ENCODE data around the gene MSL3B.

The MSL3B gene

DNA sequence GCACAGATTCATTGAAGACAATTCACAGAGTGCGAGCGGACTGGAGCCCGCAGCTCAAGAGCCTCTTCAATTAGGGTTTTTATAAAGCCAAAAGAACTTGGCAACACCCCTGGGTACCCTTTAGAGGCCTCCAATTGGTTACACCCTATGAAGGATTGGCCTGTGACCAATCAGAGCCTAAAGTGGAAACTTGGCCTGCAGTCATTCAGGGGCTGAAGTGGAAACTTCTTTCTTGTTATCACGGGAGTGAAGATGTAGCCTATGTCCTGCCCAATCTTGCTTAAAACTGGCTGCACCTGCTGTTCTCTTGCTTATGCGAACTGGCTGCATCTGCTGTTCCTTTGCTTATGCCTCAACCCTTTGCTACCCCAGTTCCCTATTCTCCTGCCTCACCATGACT lies 12.0 kb downstream of the MSL3B start:
- DNase-seq (ENCODE audit: low read depth), result no peak
- H3K4me3 ChIP-seq (ENCODE audit: low read depth, low read length), result no peak overlapping the region
- TF ChIP-seq MYC (IDR thresholded peaks at IDR 0.05; ENCODE audit: low read depth, low read length) (no peak), POLR2A (IDR thresholded peaks at IDR 0.05; ENCODE audit: extremely low read depth, insufficient read length) (no peak)
- TF ChIP-seq, protein P1, sequence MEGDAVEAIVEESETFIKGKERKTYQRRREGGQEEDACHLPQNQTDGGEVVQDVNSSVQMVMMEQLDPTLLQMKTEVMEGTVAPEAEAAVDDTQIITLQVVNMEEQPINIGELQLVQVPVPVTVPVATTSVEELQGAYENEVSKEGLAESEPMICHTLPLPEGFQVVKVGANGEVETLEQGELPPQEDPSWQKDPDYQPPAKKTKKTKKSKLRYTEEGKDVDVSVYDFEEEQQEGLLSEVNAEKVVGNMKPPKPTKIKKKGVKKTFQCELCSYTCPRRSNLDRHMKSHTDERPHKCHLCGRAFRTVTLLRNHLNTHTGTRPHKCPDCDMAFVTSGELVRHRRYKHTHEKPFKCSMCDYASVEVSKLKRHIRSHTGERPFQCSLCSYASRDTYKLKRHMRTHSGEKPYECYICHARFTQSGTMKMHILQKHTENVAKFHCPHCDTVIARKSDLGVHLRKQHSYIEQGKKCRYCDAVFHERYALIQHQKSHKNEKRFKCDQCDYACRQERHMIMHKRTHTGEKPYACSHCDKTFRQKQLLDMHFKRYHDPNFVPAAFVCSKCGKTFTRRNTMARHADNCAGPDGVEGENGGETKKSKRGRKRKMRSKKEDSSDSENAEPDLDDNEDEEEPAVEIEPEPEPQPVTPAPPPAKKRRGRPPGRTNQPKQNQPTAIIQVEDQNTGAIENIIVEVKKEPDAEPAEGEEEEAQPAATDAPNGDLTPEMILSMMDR (IDR thresholded peaks at IDR 0.05; ENCODE audit: low read depth, low read length), result no peak
- TF ChIP-seq, protein P2, sequence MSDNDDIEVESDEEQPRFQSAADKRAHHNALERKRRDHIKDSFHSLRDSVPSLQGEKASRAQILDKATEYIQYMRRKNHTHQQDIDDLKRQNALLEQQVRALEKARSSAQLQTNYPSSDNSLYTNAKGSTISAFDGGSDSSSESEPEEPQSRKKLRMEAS (IDR thresholded peaks at IDR 0.05; ENCODE audit: low read depth, low read length), result no peak

DNA sequence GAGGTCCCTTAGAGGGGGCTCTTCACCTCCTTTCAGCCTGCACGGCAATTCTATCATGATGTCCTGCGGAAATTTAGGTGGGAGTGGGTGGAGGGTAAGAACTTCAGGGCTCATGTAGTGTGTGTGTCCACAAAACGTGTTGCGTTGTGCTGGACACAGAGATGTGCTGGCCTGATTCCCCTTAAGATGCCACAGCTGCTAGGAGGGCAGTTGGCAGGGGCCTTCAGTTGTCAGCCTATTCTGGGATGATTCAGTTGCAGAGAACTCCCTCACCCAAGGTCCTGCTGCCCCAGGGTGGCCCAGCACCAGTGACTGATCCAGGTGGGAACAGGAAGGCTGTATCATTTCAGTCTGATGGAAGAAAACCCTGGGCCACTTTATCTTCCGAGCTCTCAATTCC lies 12.8 kb downstream of the MSL3B start:
- H3K4me3 ChIP-seq (ENCODE audit: low read depth, low read length), result no peak overlapping the region
- no peak for TF ChIP-seq POLR2A (IDR thresholded peaks at IDR 0.05; ENCODE audit: extremely low read depth, insufficient read length)
- TF ChIP-seq, protein P1 (IDR thresholded peaks at IDR 0.05; ENCODE audit: low read depth, low read length), result no peak
- TF ChIP-seq MYC (IDR thresholded peaks at IDR 0.05; ENCODE audit: low read depth, low read length), result no peak
- TF ChIP-seq, protein P2 (IDR thresholded peaks at IDR 0.05; ENCODE audit: low read depth, low read length), result no peak
- no peak for DNase-seq (ENCODE audit: low read depth)

DNA sequence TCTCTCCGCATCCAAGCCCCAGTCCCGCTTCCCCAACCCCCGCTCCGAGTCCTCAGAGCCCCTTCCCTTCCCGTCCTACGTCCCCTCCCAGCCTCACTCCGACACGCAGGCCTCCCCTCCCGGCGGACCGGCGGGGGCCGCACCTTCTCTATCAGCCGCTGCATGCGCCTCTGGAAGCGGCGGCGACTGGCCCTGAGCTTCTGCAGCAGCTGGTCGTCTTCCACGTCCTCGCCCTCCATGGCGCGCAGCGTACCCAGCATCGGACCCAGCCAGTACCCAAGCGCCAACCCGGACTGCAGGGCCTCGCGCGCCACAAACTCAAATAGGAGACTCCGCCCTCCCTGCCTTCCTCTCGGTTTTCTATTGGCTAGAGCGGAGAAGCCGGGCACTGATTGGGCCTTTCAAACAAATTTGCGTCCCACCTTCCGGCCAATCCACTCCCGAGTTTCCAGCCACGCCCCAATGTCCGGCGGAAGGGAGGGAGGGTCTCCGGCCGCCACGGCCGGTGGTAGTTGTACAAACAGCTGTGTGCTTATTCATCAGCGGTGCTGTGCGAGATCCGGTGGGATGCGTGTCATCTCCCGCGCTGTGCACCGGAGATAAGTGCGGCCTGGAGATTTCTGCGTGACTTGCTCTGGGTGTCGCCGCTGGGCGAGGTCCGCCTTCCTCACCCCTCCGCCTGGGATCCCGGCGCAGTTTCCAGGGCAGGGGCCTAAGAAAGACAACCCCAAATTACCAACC lies 13.8 kb downstream of the MSL3B start, which contains the start of gene HJURP:
Gene HJURP, minus strand, starts transcription at position 295 of the 741 bp plus-strand sequence. Its CDS starts 35 bp downstream, at position 260.
- peak; percentile 98 for DNase-seq (ENCODE audit: low read depth)
- peak; percentile 60 for TF ChIP-seq MYC (IDR thresholded peaks at IDR 0.05; ENCODE audit: low read depth, low read length)
- TF ChIP-seq POLR2A (IDR thresholded peaks at IDR 0.05; ENCODE audit: extremely low read depth, insufficient read length), result peak; percentile 78
- TF ChIP-seq, protein P1 (IDR thresholded peaks at IDR 0.05; ENCODE audit: low read depth, low read length), result no peak
- TF ChIP-seq, protein P2 (IDR thresholded peaks at IDR 0.05; ENCODE audit: low read depth, low read length), result peak; percentile 62; the same call in 1 of the 2 replicates
- peak within 1 kb of the TSS; percentile 99 for H3K4me3 ChIP-seq (ENCODE audit: low read depth, low read length)

DNA sequence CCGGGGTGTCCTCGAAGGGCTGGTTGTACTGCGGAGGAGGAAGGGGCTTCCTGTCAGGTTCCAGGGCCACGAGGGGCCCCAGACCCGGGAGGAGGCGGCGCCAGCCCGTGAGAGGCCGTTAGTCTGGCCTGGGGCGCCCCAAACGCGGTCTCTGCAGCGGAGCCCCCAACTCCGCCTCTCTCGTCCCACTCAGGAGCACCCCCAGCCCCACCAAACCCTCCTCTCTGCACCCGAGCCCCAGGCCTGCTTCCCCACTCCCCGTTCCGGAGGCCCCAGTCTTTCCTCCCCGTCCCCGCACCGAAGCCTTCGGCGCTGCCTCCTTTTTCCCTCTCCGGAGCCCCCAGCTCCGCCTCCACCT lies 14.3 kb downstream of the MSL3B start:
- peak overlapping the region; percentile 99 for H3K4me3 ChIP-seq (ENCODE audit: low read depth, low read length)
- no peak for TF ChIP-seq POLR2A (IDR thresholded peaks at IDR 0.05; ENCODE audit: extremely low read depth, insufficient read length)
- TF ChIP-seq, protein P2 (IDR thresholded peaks at IDR 0.05; ENCODE audit: low read depth, low read length), result no peak
- no peak for TF ChIP-seq MYC (IDR thresholded peaks at IDR 0.05; ENCODE audit: low read depth, low read length)
- TF ChIP-seq, protein P1 (IDR thresholded peaks at IDR 0.05; ENCODE audit: low read depth, low read length), result no peak
- DNase-seq (ENCODE audit: low read depth), result peak; percentile 52

DNA sequence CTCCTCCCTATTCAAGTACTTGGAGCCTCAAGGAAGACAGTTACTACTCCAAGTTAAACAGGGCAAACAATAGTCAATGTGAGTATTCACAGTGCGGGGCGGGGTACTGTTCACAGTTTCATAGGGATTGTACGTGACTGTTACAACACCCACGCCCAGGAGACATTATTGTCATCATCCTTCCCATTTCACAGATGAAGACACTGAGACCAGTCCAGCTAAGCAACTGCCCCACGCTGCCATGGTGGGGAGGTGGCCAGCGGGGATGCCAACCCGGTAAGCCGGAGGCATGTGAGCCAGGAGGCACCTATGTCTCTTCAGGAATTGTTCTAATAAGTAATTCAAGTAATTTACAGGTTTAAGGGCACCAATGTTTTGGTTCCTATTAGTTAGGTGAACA lies 14.8 kb downstream of the MSL3B start:
- peak overlapping the region; percentile 99 for H3K4me3 ChIP-seq (ENCODE audit: low read depth, low read length)
- TF ChIP-seq, protein P2 (IDR thresholded peaks at IDR 0.05; ENCODE audit: low read depth, low read length), result no peak
- TF ChIP-seq MYC (IDR thresholded peaks at IDR 0.05; ENCODE audit: low read depth, low read length) (no peak), POLR2A (IDR thresholded peaks at IDR 0.05; ENCODE audit: extremely low read depth, insufficient read length) (no peak)
- TF ChIP-seq, protein P1 (IDR thresholded peaks at IDR 0.05; ENCODE audit: low read depth, low read length), result no peak
- DNase-seq (ENCODE audit: low read depth), result peak; percentile 28
